ENCODE data around the gene SCFD2. TPM values are rescaled to one million over a fixed set of nuclear protein-coding genes. Genes with fewer than 3 reads are reported as not detected.

The SCFD2 gene
- total RNA-seq, 2 experiments from 2014 or later: 25.1 to 27.2 TPM

GRCh38 chr4:52850406-52851124 is 515.3 kb downstream of the SCFD2 start:
- ATAC-seq: no peak
- H3K36me3 Mint-ChIP-seq (ENCODE audit: low read depth): no peaks in the 10 kb centered on the region
- DNase-seq: no peak
- H3K27ac Mint-ChIP-seq: no peak overlapping the region
- ChIA-PET CTCF (no interaction called here), POLR2A (no interaction called here)
- peaks cover 7% of the 10 kb centered on the region for H3K27me3 Mint-ChIP-seq (ENCODE audit: low read depth)
- H3K9me3 Mint-ChIP-seq (ENCODE audit: insufficient read depth): no peaks in the 10 kb centered on the region
- H3K4me1 Mint-ChIP-seq (ENCODE audit: low read depth): no peaks in the 10 kb centered on the region
- no peak overlapping the region for H3K4me3 Mint-ChIP-seq

- ChIA-PET CTCF (interaction anchor here (0.7 kb wide), 1 partner anchor 544 kb away, joined by 3 read pairs; no protein-coding TSS in a partner anchor), POLR2A (no interaction called here)
Measured at GRCh38 chr4:52848254-52848653, 517.6 kb downstream of the SCFD2 start.

GRCh38 chr4:52846502-52846901 is 519.4 kb downstream of the SCFD2 start:
- Mint-ChIP-seq H3K9me3 (ENCODE audit: insufficient read depth) (no peaks in the 10 kb centered on the region), H3K36me3 (ENCODE audit: low read depth) (no peaks in the 10 kb centered on the region), H3K4me1 (ENCODE audit: low read depth) (no peaks in the 10 kb centered on the region), H3K27ac (no peak overlapping the region), H3K27me3 (ENCODE audit: low read depth) (peaks cover 7% of the 10 kb centered on the region), H3K4me3 (no peak overlapping the region)
- DNase-seq (no peak), ATAC-seq (no peak)
- ChIA-PET POLR2A (no interaction called here), CTCF (no interaction called here)

More at GRCh38 chr4:52848254-52848653, 517.6 kb downstream of the SCFD2 start:
- ATAC-seq (no peak), DNase-seq (no peak)
- Mint-ChIP-seq H3K9me3 (ENCODE audit: insufficient read depth) (no peaks in the 10 kb centered on the region), H3K27ac (no peak overlapping the region), H3K27me3 (ENCODE audit: low read depth) (peaks cover 7% of the 10 kb centered on the region), H3K4me1 (ENCODE audit: low read depth) (no peaks in the 10 kb centered on the region), H3K36me3 (ENCODE audit: low read depth) (no peaks in the 10 kb centered on the region), H3K4me3 (no peak overlapping the region)

- ChIA-PET CTCF (interaction anchor here (1.3 kb wide), 1 partner anchor 67 kb away, joined by 3 read pairs; no protein-coding TSS in a partner anchor), POLR2A (no interaction called here)
- Mint-ChIP-seq H3K36me3 (ENCODE audit: low read depth) (no peaks in the 10 kb centered on the region), H3K27me3 (ENCODE audit: low read depth) (no peaks in the 10 kb centered on the region), H3K27ac (no peak overlapping the region), H3K4me3 (no peak overlapping the region), H3K4me1 (ENCODE audit: low read depth) (no peaks in the 10 kb centered on the region), H3K9me3 (ENCODE audit: insufficient read depth) (no peaks in the 10 kb centered on the region)
- ATAC-seq (no peak), DNase-seq (no peak)
Measured at GRCh38 chr4:52844596-52844995, 521.3 kb downstream of the SCFD2 start.

GRCh38 chr4:52843958-52844357 is 521.9 kb downstream of the SCFD2 start:
- Mint-ChIP-seq H3K27ac (no peak overlapping the region), H3K4me3 (no peak overlapping the region), H3K27me3 (ENCODE audit: low read depth) (no peaks in the 10 kb centered on the region), H3K4me1 (ENCODE audit: low read depth) (no peaks in the 10 kb centered on the region), H3K9me3 (ENCODE audit: insufficient read depth) (no peaks in the 10 kb centered on the region), H3K36me3 (ENCODE audit: low read depth) (no peaks in the 10 kb centered on the region)
- DNase-seq: no peak
- ATAC-seq: no peak
- ChIA-PET CTCF (no interaction called here), POLR2A (no interaction called here)

GRCh38 chr4:52843351-52843750 is 522.5 kb downstream of the SCFD2 start:
- POLR2A ChIA-PET: no interaction called here
- no peaks in the 10 kb centered on the region for H3K4me1 Mint-ChIP-seq (ENCODE audit: low read depth)
- CTCF ChIA-PET: no interaction called here
- H3K27ac Mint-ChIP-seq: no peak overlapping the region
- no peaks in the 10 kb centered on the region for H3K9me3 Mint-ChIP-seq (ENCODE audit: insufficient read depth)
- no peaks in the 10 kb centered on the region for H3K27me3 Mint-ChIP-seq (ENCODE audit: low read depth)
- no peaks in the 10 kb centered on the region for H3K36me3 Mint-ChIP-seq (ENCODE audit: low read depth)
- DNase-seq: no peak
- H3K4me3 Mint-ChIP-seq: no peak overlapping the region
- no peak for ATAC-seq

- ChIA-PET CTCF (no interaction called here), POLR2A (no interaction called here)
Measured at GRCh38 chr4:52842792-52843191, 523.1 kb downstream of the SCFD2 start.

GRCh38 chr4:52841682-52842456 is 524.0 kb downstream of the SCFD2 start:
- Mint-ChIP-seq H3K4me1 (ENCODE audit: low read depth) (no peaks in the 10 kb centered on the region), H3K9me3 (ENCODE audit: insufficient read depth) (no peaks in the 10 kb centered on the region), H3K36me3 (ENCODE audit: low read depth) (no peaks in the 10 kb centered on the region), H3K27me3 (ENCODE audit: low read depth) (peaks cover 2% of the 10 kb centered on the region), H3K4me3 (no peak overlapping the region), H3K27ac (no peak overlapping the region)
- ChIA-PET POLR2A (no interaction called here), CTCF (interaction anchor here (1.0 kb wide), 1 partner anchor 10 kb away, joined by 3 read pairs; no protein-coding TSS in a partner anchor)
- ATAC-seq (no peak), DNase-seq (no peak)

More at GRCh38 chr4:52842792-52843191, 523.1 kb downstream of the SCFD2 start:
- Mint-ChIP-seq H3K27me3 (ENCODE audit: low read depth) (peaks cover 2% of the 10 kb centered on the region), H3K4me3 (no peak overlapping the region), H3K4me1 (ENCODE audit: low read depth) (no peaks in the 10 kb centered on the region), H3K27ac (no peak overlapping the region), H3K36me3 (ENCODE audit: low read depth) (no peaks in the 10 kb centered on the region), H3K9me3 (ENCODE audit: insufficient read depth) (no peaks in the 10 kb centered on the region)
- DNase-seq (no peak), ATAC-seq (no peak)

GRCh38 chr4:52840531-52841370 is 525.1 kb downstream of the SCFD2 start:
- ATAC-seq (no peak), DNase-seq (no peak)
- Mint-ChIP-seq H3K27me3 (ENCODE audit: low read depth) (peaks cover 2% of the 10 kb centered on the region), H3K9me3 (ENCODE audit: insufficient read depth) (no peaks in the 10 kb centered on the region), H3K27ac (no peak overlapping the region), H3K4me1 (ENCODE audit: low read depth) (no peaks in the 10 kb centered on the region), H3K4me3 (no peak overlapping the region), H3K36me3 (ENCODE audit: low read depth) (no peaks in the 10 kb centered on the region)
- ChIA-PET POLR2A (no interaction called here), CTCF (interaction anchor here (1.0 kb wide), 1 partner anchor 9 kb away, joined by 3 read pairs; no protein-coding TSS in a partner anchor)

- no peaks in the 10 kb centered on the region for H3K36me3 Mint-ChIP-seq (ENCODE audit: low read depth)
- no peaks in the 10 kb centered on the region for H3K4me1 Mint-ChIP-seq (ENCODE audit: low read depth)
- H3K9me3 Mint-ChIP-seq (ENCODE audit: insufficient read depth): no peaks in the 10 kb centered on the region
- no peak overlapping the region for H3K27ac Mint-ChIP-seq
- ChIA-PET CTCF (no interaction called here), POLR2A (no interaction called here)
- peaks cover 2% of the 10 kb centered on the region for H3K27me3 Mint-ChIP-seq (ENCODE audit: low read depth)
- no peak overlapping the region for H3K4me3 Mint-ChIP-seq
- ATAC-seq (no peak), DNase-seq (no peak)
Measured at GRCh38 chr4:52838729-52839586, 526.9 kb downstream of the SCFD2 start.

Data from activated CD8-positive, alpha-beta T cell treated with anti-CD3 and anti-CD28 coated beads, Interleukin-2, amount 10 ng/mL, durations not matched to agents 7 days and 5 days (primary cell).